K562 (cell line): ENCODE results near the gene COQ6. TPM values are rescaled to one million over a fixed set of nuclear protein-coding genes. Genes with fewer than 3 reads are reported as not detected.
A peak's percentile ranks its signal among the peaks of the same experiment; 100 is the strongest.

Experiments
- ATF1 ChIP-seq, 2 experiments: fragments of 450-650 bp in 1 of 2; IDR thresholded peaks; 2 replicates each; pipeline ENCODE4 v1.6.1; 2016; ENCODE audit warnings: missing compliant biosample characterization in 1 of 2, missing genetic modification characterization in 1 of 2
- BDP1 ChIP-seq: IDR thresholded peaks from 3 replicates; pipeline ENCODE4 v1.6.1; 2011; ENCODE audit not compliant: insufficient read length, insufficient read depth
- CSDE1 ChIP-seq, 2 experiments: fragments of 450-650 bp; IDR thresholded peaks; 2 replicates each; pipeline ENCODE4 v1.6.1; 2016; ENCODE audit warnings: mild to moderate bottlenecking in 1 of 2
- E2F6 ChIP-seq, 2 experiments: IDR thresholded peaks; 2 replicates each; pipeline ENCODE4 v1.6.1; 2011; ENCODE audit warnings: borderline replicate concordance in 1 of 2, control low read depth in 1 of 2, low read depth in 1 of 2, low read length in 1 of 2, mild to moderate bottlenecking in 1 of 2, mixed read lengths in 1 of 2, moderate library complexity in 1 of 2; ENCODE audit not compliant: insufficient read depth in 1 of 2, insufficient read length in 1 of 2, poor library complexity in 1 of 2, severe bottlenecking in 1 of 2; ENCODE audit errors: extremely low read depth in 1 of 2
- ESRRA ChIP-seq: fragments of 450-650 bp; IDR thresholded peaks from 2 replicates; pipeline ENCODE4 v1.6.1; 2014; ENCODE audit warnings: low read depth, mild to moderate bottlenecking, moderate library complexity, borderline replicate concordance
- FIP1L1 ChIP-seq: fragments of 200-400 bp; formaldehyde crosslinking; IDR thresholded peaks from 2 replicates; pipeline ENCODE4 v1.6.1; 2018; ENCODE audit warnings: mild to moderate bottlenecking, low read depth, low read length; ENCODE audit not compliant: poor library complexity, severe bottlenecking
- FOXA3 ChIP-seq, 2 experiments: fragments of 450-650 bp in 1 of 2; sonication (generic) in 1 of 2; formaldehyde crosslinking; IDR thresholded peaks in 1 of 2; conservative IDR thresholded peaks in 1 of 2; 2 replicates each; pipeline versions ENCODE4 v1.4.0 to v1.8.0; 2020 to 2022; ENCODE audit warnings: mild to moderate bottlenecking in 2 of 2, missing genetic modification reagents in 1 of 2
- KLF1 ChIP-seq: fragments of 450-650 bp; IDR thresholded peaks from 2 replicates; pipeline ENCODE4 v1.6.1; 2016; ENCODE audit warnings: missing genetic modification characterization, missing compliant biosample characterization
- NFIC ChIP-seq: fragments of 450-650 bp; IDR thresholded peaks from 2 replicates; pipeline ENCODE4 v1.6.1; 2017; ENCODE audit warnings: mild to moderate bottlenecking, inconsistent platforms
- PHF8 ChIP-seq: fragments of 200-600 bp; sonication (generic); IDR thresholded peaks from 2 replicates; pipeline ENCODE4 v1.6.1; 2012; ENCODE audit warnings: mixed run types, mild to moderate bottlenecking, inconsistent platforms, low read length, moderate library complexity, borderline replicate concordance
- ZBTB12 ChIP-seq: fragments of 250-450 bp; sonication (Bioruptor Pico); IDR thresholded peaks from 2 replicates; pipeline ENCODE4 v1.4.0; 2020
- ZKSCAN3 ChIP-seq: fragments of 250-450 bp; sonication (Bioruptor Pico); IDR thresholded peaks from 2 replicates; pipeline ENCODE4 v1.4.0; 2020
- ZNF764 ChIP-seq: fragments of 250-450 bp; sonication (Bioruptor Pico); IDR thresholded peaks from 2 replicates; pipeline ENCODE4 v1.4.0; 2020; ENCODE audit warnings: low read depth, mild to moderate bottlenecking, moderate library complexity
- polyA plus RNA-seq, 8 experiments: library from polyadenylated mRNA; depleted of rRNA in 4 of 8; stranded (reverse) in 5 of 8; unstranded in 3 of 8; fragments of >200 nt; fragmentation: Nextera tagmentation in 2 of 8; fragmentation: Illumina TruSeq in 1 of 8; extraction: Ambion mirVana in 2 of 8; extraction: Trizol in 1 of 8; gene quantifications; 2 replicates each; pipeline versions ENCODE4 v1.2.1 to v1.2.3, GENCODE V29; 2011 to 2014; ENCODE audit warnings: inconsistent platforms in 1 of 8, missing spikeins in 1 of 8
- total RNA-seq, 7 experiments: library from RNA; depleted of rRNA in 6 of 7; stranded (reverse); fragments of >200 nt in 6 of 7; fragmentation: Illumina TruSeq in 2 of 7; extraction: Trizol in 2 of 7; gene quantifications; 2 replicates each; pipeline versions ENCODE4 v1.2.1 to v1.2.3, GENCODE V29; 2011 to 2021; ENCODE audit warnings: low replicate concordance in 1 of 7

Gene COQ6
- total and polyA plus RNA-seq, 9 of the 15 experiments (the other 6 are each of a cell fraction or from before 2014, with no cell fraction given): 4.3 to 29.0 (median 11.7) TPM

- TF ChIP-seq ZNF764 (CRISPR knock-in tag) (no peak), ATF1 (CRISPR knock-in tag; IDR thresholded peaks at IDR 0.05) (no peak), ATF1 (tag; IDR thresholded peaks at IDR 0.05) (peak; percentile 93), NFIC (peak; percentile 24; the same call in 1 of the 2 replicates), PHF8 (peak; percentile 93), CSDE1 (IDR thresholded peaks at IDR 0.05) (peak in 1 of 2 experiments; percentile 54; a peak in 2 of 4 replicates), FOXA3 (CRISPR knock-in tag; conservative IDR thresholded peaks at IDR 0.05 in 1 of 2, IDR thresholded peaks at IDR 0.05 in 1 of 2) (0 out of 4 replicates have a peak, but pooled peaks of 1 of the 2 experiments have one; percentile 22), KLF1 (tag) (no peak), ZBTB12 (CRISPR knock-in tag) (peak; percentile 65), BDP1 (no peak), FIP1L1 (peak; percentile 30), ESRRA (peak; percentile 68), E2F6 (IDR thresholded peaks at IDR 0.05; ENCODE audit: borderline replicate concordance in 1 of 2, extremely low read depth in 1 of 2, insufficient read depth in 1 of 2, insufficient read length in 1 of 2, low read depth in 1 of 2, low read length in 1 of 2, poor library complexity in 1 of 2, severe bottlenecking in 1 of 2) (peak; percentile 29 to 62), ZKSCAN3 (no peak)
Observed at GRCh38 chr14:73949752-73950734, at the start of gene COQ6, which contains the start of gene FAM161B (continued).
